ENCODE results near the gene HYAL3.
"Not testable (repeated sequence)": the region's sequence is repeated elsewhere in the genome, so short reads cannot be mapped to it uniquely, and the experiment has no call there.

HYAL3 gene

DNA sequence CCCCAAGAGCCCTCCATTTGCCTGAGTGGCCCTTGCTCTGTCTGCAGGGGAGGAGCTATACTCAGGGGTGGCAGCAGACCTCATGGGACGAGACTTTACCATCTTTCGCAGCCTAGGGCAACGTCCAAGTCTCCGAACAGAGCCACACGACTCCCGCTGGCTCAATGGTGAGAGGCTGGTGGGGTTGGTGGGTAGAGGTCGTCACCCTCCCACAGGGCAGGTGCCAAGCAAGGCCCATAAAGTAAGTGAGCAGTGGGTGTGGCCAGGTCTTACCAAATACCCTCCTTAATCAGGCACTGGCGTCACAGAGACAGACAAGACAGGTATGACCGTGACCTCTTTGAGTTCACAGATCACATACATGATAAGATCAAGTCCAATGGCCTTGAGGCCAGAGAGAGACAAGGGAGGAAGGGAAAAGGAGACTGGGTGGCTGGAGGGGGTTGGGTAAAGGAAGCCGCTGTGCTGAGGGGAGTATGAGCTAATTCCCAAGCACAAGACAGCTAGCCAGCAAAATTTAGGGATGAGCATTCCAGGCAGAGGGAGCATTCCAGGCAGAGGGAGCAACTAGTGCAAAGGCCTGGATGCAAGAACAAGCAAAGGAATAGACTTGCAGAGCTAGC lies 27.8 kb downstream of the HYAL3 start:
- in situ Hi-C loops (cut with MboI; ENCODE audit: low sequenced_read_pairs) = no loop called here

DNA sequence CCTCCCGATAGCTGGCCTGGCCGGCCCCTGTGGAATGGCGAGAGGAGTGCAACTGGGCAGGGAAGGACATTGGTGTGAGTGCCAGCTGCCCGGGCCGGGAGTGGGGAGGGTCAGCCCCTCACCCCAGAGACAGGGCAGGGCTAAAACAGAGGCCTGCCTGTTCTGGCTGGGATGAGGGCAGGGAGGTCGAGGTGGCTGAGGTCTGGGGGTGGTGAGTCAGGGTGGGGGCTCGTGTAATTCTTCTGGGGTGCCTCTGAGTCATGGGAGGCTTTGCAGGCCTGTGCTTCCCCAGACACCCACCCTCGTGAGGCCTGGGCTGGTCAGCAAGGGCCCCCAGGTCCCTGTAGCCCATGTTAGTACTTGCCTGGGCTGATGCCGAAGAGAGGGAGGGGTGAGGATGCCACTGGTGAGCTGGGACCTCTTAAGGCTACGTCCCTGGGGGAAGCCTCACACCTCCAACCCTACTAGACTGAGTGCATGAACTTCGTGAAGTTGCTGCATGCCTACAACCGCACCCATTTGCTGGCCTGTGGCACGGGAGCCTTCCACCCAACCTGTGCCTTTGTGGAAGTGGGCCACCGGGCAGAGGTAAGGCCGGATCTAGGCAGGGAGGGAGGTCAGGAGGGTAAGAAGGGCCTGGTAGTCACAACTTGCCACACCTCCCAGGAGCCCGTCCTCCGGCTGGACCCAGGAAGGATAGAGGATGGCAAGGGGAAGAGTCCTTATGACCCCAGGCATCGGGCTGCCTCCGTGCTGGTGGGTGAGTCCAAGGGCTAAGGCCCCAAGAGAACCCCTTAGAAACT lies 28.6 kb downstream of the HYAL3 start:
- in situ Hi-C loops (cut with MboI; ENCODE audit: low sequenced_read_pairs) = no loop called here

DNA sequence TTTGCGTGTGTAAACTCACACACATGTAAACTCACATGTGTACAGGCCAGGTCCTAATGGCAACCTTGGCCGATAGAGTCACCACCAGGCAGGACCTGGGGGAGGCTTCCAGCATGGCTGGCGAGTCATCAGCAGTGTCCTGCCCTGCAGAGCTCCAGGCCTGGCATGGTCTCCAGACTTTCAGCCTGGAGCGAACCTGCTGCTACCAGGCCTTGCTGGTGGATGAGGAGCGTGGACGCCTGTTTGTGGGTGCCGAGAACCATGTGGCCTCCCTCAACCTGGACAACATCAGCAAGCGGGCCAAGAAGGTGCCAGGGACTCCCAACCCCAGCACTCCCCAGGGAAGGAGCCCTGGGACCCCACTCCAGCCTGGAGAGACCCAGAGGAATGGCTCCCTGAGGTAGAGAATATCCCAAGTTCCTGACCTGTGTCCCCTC lies 29.2 kb downstream of the HYAL3 start:
- in situ Hi-C loops (cut with MboI; ENCODE audit: low sequenced_read_pairs) = no loop called here

DNA sequence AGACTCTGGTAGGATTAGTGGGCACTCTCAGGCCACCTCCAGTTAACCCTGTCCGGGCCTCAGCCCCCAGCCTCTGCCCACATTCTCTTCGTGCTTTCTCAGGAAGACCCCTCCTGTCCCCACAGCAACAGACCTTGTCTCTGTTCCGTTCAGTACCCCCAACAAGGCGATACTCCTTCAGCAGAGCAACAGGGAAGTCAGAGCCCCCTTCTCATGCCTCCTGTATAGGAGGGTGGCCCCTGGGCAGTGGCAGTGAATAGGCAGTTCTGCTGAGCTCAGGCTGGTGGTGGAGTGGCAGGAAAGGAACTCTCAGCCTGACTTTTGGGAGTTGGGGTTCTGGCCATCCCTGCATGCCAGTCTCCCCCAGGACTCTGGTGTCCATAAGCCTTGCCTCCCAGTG lies 29.7 kb downstream of the HYAL3 start:
- in situ Hi-C loops (cut with MboI; ENCODE audit: low sequenced_read_pairs) = no loop called here

DNA sequence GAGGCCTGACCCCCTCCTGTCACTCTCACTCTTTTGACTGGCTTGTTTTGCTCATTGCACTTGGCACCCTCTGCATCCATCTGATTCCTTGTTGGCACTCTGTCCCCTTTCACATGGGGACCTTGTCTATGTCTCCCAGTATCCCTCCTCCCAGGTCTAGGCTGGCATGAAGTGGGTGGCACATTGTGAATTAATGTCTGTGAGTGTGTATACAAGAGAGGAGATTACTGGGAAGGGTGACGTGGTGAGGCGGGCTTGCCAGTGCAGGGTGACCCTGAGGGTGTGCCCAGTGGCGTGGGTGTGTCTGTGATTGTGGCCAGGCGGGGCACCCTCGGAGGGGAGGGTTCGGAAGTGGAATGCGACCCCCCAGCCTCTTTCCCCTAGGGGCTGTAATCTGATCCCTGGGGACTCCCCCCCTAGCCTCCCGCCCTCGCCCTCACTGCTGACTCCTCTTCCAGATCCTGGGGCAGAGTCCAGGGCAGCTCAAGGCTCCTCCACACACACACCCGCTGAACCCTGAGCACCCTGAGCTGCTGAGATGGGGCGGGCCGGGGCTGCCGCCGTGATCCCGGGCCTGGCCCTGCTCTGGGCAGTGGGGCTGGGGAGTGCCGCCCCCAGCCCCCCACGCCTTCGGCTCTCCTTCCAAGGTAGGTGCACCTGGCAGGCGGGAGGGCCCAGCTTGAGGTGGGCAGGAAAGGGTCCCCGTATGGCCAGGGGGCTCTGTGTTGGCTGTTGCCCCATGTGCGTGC lies 30.3 kb downstream of the HYAL3 start, which contains the start of gene SEMA3B:
Gene SEMA3B (plus strand): TSS at position 445 of the 749 bp plus-strand sequence. CDS start 94 bp downstream, at position 539.
- in situ Hi-C loops (cut with MboI; ENCODE audit: low sequenced_read_pairs) = no loop called here

DNA sequence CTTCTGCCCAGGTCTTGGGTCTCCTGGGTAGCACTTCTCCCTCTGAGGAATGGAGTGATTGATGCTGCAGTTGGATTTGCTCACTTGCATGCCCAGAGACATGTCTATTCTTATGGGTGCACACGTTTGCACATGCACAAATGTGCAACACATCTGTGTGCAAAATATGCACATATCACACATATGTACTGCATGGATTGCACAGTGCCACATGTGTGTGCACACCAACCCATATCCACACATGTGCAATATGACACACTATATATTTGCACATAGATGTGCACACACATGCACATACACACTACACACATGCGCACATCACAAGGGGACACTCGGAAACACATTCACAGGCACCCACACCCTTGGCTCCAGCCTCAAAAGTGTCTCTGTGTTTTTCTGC lies 30.9 kb downstream of the HYAL3 start:
- in situ Hi-C loops (cut with MboI; ENCODE audit: low sequenced_read_pairs) = no loop called here

DNA sequence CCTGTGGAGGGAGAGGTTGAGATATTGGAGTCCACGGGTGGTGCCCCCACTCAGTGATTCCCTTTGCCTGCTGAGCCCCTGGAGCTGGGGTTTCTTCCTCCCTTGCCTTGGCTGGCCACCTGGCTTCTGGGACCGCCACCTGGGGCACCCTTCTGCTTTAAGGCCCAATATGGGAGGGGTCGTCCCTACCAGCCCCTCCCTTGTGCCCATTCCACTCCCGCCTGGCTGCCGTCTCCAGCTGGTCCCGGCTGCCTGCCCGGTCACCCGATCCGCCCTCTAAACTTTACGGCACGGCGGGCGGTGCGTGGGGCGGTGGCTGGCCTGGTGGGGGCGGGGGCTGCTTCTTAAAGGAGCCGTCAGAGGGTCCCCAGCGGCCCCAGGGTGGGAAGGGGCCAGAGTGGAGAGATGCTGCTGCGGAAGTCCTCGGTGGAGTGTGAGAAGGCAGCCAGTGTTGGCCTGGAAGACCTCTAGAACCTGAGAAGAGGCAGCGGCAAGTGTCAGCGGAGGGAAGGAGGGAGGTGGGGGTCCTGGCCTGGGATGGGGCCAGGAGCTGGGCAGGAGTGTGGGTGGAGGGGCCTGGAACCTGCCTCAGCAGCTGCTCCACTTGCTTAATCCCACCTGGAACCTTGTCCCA lies 31.8 kb downstream of the HYAL3 start:
- in situ Hi-C loops (cut with MboI; ENCODE audit: low sequenced_read_pairs) = no loop called here

DNA sequence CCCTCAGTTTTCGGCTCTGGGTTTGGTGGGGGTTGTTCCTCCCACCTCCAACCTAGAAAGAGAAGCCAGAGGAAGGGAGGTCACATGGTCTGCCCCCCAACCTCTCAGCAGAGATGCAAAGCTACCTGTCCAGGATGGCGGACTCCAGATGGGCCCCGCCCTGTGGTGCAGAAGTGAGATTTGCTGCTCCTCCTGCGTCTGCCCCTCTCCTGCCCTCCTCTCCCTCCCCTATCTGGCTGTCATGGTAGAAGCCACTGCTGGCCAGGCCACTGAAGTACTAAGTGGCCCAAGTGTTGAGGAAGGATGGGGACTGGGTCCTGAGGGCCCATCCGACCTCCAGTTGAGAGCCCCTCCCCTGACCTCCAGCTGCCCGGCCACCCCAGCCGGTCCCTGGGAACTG lies 32.4 kb downstream of the HYAL3 start:
- in situ Hi-C loops (cut with MboI; ENCODE audit: low sequenced_read_pairs) = no loop called here

DNA sequence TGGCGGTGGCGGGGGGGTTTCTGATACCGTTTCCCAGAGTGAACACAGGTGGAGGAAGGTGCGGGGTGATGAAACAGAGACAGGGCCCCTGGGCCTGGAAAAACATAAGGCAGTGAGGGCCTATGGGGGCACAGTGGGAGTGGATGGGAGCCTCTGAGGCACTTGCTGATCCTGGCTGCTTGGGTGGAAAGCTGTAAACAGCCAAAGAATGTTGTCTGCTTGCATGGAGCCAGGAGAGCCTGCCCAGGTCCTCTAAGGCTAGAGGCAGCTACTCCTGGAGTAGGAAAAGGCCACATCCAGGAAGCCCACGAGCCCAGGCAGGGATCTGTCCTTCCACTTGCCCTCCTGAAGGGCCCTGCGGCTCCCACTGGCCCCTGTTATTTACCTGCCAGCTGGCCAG lies 33.2 kb downstream of the HYAL3 start:
- in situ Hi-C loops (cut with MboI; ENCODE audit: low sequenced_read_pairs) = no loop called here

DNA sequence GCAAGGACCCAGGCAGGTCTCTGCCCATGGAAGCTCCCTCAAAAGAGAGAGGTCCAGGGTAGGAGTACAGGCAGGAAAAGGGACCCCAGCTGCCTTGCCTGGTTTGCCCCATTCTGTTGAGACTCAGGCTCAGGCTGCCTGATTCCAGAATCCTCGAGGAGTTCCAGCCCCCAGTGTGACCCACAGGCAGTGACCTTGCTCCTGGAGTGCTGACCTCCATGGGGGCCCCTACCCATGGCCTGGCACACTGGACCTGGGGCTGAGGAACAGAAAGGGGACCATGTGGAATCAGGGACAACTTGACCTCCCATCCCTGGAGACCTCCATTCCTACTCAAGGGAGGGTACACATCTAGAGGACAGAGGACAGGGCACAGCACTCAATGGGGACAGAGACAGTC lies 33.6 kb downstream of the HYAL3 start:
- in situ Hi-C loops (cut with MboI; ENCODE audit: low sequenced_read_pairs) = no loop called here

DNA sequence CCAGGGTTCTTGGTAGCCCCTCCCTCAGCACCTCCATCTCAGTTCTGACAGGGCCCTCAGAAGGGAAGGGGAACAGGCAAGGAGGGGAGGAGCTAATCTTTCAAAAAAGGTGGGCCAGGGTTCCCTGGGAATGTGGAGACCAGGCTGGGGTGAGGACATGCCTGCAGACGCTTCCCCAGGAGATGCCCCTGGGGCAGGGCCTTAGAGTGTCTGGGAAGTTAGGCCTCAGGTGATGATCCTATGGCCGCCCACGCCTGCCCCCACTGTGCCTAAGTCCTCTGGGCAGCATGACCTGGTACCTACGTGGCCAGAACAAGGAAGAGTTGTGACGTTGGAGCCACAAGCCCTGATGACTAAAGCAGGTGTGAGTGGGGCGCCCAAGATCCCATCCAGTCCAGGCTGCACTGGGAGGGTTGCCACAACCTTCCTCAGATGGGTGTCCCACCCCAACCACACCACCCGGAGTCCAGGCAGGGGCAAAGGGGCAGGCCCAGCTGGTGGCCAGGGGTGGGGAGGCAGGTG lies 34.2 kb downstream of the HYAL3 start:
- in situ Hi-C loops (cut with MboI; ENCODE audit: low sequenced_read_pairs) = no loop called here

DNA sequence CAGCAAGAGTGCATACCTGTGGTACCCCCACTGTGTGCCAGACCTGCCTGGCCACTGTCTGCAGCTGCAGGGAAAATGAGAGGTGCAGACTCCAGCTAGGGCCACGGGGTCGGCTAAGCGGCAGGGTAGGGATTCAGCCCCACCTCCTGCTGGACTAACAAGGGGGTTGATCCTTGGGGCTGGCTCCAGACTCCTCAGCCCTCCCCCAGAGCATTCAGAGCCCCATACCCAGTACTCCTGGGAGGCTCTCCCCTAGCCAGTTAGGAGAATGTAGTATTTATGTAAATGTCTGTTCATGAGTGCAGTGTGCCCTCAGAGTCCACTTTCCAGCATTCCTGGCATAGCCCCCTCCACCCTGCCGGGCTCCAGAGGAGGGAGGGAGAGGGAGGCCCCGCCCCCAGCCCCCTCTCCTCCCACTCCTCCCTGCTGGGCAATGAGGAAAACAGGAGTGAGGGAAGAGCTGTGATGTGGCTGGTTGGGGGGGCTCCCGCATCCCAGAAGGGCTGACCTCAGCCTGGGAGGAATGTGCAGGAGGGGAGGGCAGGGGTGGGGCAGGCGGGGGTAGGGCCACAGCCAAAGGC lies 34.7 kb downstream of the HYAL3 start:
- in situ Hi-C loops (cut with MboI; ENCODE audit: low sequenced_read_pairs) = no loop called here

DNA sequence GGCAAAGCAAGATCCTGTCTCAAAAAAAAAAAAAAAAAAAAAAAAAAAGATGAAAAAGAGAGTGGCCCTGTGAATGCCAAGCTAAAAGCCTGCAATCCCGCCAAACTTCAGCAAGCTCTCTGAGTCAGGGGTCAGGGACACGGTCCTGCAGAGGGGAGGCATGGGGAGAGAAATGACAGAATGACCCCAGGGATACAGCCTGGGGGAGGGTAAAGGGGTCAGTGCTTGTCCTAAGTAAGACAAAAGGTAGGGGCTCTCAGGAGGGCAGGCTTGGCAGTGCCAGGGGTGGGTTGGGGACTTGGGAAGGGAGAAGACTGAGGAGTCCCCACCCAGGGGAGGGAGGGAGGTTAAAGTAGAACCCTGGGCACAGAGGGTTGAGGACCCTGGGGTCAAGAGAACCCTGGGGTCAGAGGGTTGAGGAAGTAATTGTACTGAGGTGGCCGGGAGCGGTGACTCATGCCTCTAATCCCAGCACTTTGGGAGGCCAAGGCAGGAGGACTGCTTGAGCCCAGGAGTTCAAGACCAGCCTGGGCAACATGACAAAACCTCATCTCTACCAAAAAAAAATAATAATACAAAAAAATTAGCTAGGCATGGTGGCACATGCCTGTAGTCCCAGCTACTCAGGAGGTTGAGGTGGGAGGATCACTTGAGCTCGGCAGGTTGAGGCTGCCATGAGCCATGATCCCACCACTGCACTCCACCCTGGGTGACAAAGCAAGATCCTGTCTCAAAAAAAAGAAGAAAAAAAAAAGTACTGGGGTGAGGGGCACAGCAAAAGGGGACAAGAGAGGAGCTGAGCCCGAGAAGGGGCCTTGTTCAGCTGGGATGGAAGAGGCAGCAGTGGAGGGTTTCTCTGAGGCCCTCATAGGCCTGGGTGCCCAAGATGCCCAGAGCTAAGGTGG lies 35.5 kb downstream of the HYAL3 start:
- in situ Hi-C loops (cut with MboI; ENCODE audit: low sequenced_read_pairs) = no loop called here

DNA sequence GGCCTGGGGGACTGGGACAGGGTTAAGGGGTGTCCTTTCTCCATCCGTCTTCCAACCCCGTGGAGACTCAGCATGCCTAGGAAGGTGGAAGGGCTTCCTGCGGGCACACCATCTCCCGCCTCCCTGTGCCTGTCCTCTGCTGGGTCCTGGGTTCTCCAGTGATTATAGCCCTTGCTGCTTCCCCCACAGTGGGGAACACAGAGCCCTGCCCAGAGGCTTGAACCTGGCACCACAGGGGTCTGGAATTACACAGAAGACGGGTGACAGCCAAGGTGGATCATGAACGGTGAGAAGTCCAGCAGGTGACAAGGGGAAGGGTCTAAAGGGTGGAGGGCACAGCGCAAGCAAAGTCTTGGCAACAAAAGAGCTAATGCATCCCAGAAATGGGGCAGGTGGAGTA lies 36.4 kb downstream of the HYAL3 start:
- in situ Hi-C loops (cut with MboI; ENCODE audit: low sequenced_read_pairs) = no loop called here

DNA sequence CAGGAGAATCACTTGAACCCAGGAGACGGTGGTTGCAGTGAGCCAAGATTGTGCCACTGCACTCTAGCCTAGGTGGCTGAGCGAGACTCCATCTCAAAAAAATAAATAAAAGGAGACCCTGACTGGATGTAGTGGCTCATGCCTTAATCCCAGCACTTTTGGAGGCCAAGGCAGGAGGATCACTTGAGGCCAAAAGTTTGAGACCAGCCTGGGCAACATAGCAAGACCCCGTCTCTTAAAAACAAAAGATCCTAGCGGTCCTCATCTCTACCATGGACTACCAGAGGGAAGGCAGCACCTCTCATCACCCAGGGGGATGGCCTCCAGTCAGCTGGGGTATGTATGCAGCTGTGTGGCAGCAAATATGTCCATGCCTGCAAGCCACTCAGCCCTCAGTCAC lies 37.0 kb downstream of the HYAL3 start:
- in situ Hi-C loops (cut with MboI; ENCODE audit: low sequenced_read_pairs) = not testable (repeated sequence)

DNA sequence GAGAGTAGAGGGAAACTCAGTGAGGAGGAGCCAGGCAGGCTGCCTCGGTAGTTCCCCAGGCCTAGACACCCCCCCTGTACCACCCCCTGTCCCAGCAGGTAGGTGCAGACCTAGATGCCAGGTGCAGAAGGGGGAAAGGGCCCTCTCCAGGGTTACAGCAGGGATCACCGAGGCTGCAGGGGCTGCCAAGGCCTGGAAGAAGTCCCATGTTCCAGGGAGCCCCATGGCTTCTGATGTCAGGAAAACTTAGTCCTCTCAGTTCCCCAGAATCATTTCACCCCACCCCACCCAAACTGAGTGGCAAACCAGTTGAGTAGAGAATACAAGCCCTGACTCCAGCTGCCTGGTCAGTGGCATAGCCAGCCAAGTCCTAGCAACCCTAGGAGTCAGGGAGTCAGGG lies 37.7 kb downstream of the HYAL3 start:
- in situ Hi-C loops (cut with MboI; ENCODE audit: low sequenced_read_pairs) = no loop called here

DNA sequence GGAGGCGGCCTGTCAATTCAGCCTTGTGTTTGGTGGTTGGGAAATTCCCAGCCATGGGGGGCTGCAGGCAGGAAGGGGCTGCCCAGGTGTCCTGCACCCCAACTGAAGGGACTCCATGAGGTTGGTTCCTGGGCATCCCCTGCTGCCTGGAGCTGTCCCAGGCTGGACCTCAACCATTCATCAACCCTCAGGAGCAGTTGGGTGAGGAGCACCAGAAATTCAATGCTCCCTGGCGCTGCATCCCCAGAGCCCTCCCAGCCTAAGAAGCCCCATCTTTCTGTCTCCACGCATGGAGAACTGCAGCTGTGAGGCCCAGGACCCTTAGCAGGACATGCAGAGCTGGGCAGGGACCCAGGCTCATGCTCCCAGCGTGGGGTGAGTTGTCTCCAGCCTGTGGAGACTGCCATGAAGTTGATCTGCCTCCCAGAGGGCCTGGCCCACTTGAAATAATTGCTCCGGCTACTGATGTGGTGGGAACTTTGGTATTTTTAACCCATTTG lies 38.2 kb downstream of the HYAL3 start:
- in situ Hi-C loops (cut with MboI; ENCODE audit: low sequenced_read_pairs) = no loop called here

DNA sequence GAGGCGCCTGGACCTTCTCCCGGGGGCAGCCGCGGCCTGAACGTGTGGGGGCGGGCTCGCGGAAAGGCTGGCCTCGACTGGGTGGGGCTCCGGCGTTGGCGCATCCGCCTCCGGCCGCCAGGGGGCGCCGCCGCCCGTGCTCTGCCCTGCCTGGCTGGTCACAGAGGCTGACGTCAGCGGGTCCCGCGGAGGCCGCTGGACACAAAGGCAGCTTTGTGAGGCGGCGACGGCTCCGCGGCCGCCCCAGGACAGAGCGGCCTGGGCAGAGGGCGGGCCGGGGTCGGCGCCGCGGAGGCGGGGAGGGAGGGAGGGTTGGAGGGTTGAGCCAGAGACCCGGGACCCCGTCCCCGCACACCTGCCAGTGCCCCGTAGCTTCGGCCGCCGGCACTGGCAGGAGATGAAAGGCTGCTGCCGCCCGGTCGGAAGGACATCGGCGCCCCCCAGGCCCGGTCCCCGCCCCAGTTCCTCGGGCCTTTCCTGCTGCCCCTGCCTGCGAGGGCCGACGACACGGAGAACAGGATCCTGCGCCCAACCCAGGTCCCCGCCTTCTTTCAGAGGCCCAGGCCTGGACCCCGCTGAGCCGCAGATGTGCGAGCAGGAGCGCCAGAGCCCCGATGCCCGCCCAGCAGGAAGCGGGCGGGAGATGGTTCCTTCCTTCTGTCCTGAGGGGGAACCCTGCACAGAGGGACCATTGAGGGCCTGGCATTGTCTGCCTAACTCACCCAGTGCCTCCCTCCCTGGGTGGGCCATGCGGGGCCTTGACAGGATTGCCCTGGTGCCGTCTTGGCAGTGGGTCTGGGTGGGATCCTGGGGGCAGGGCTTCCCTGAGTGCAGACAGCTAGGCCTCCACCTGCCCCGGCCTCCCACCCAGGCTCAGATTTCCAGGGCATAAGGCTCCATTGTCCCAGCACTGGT lies 38.9 kb downstream of the HYAL3 start:
- in situ Hi-C loops (cut with MboI; ENCODE audit: low sequenced_read_pairs) = no loop called here

Measured in HL-60/S4 treated with phorbol 12-myristate 13-acetate at 8.2 ng/mL for 4 days and 3 days (cell line).